ENCODE data around the gene AQP12B. TPM values are rescaled to one million over a fixed set of nuclear protein-coding genes. Genes with fewer than 3 reads are reported as not detected.

AQP12B gene
- total and polyA plus RNA-seq, 2 of the 8 experiments (the other 6 are each of a cell fraction or from before 2014, with no cell fraction given), result not detected

- Histone ChIP-seq H3K4ac (replicated peaks; ENCODE audit: insufficient read length, low read depth, low read length) (no peak overlapping the region), H3K18ac (ENCODE audit: extremely low read depth, low read length) (no peak overlapping the region), H3K4me1 (replicated peaks in 1 of 4; ENCODE audit: control insufficient read depth in 3 of 4, insufficient read depth in 4 of 4, low read length in 3 of 4) (no peaks in the 10 kb centered on the region; a peak in 1 of 7 replicates), H3K23me2 (ENCODE audit: low read depth, low read length) (no peaks in the 10 kb centered on the region), H3K4me3 (ENCODE audit: extremely low read depth in 1 of 4, insufficient read depth in 2 of 4, low read depth in 3 of 4, low read length in 4 of 4) (no peak overlapping the region), H4K5ac (ENCODE audit: insufficient read length, low read depth, low read length) (no peak overlapping the region), H3K79me2 (ENCODE audit: control insufficient read depth in 1 of 2, insufficient read depth in 2 of 2, low read length in 2 of 2) (no peaks in the 10 kb centered on the region), H4K8ac (ENCODE audit: extremely low read depth, insufficient read depth, low read length) (no peak overlapping the region), H3K9ac (replicated peaks in 1 of 4; ENCODE audit: extremely low read depth in 1 of 4, low read depth in 3 of 4, low read length in 3 of 4) (no peak overlapping the region), H2AFZ (ENCODE audit: low read length) (no peak overlapping the region), H3K36me3 (ENCODE audit: control insufficient read depth in 2 of 4, insufficient read depth in 4 of 4, low read length in 3 of 4) (peaks cover 22 to 72% (median 53%) of the 10 kb centered on the region in 4 experiments), H3K27me3 (replicated peaks in 1 of 4; ENCODE audit: control insufficient read depth in 3 of 4, extremely low read depth in 1 of 4, insufficient read depth in 3 of 4, low read length in 3 of 4) (no peaks in the 10 kb centered on the region), H3K56ac (replicated peaks; ENCODE audit: insufficient read length, low read depth, low read length) (no peak overlapping the region), H4K20me1 (replicated peaks in 1 of 2; ENCODE audit: control insufficient read depth in 1 of 2, insufficient read depth in 2 of 2, low read length in 2 of 2) (peaks cover 13 to 20% of the 10 kb centered on the region in 2 experiments), H2BK15ac (ENCODE audit: low read length) (no peak overlapping the region), H3K9me3 (ENCODE audit: insufficient read depth in 2 of 2, low read depth in 1 of 2, low read length in 1 of 2) (no peaks in the 10 kb centered on the region), H2AK5ac (ENCODE audit: low read depth, low read length) (no peak overlapping the region), H2BK20ac (ENCODE audit: low read length) (no peak overlapping the region), H2BK5ac (ENCODE audit: low read depth, low read length) (no peak overlapping the region), H3K14ac (ENCODE audit: insufficient read length) (no peak overlapping the region), H2BK12ac (ENCODE audit: low read depth, low read length) (no peak overlapping the region), H3K4me2 (ENCODE audit: insufficient read depth in 1 of 2, low read depth in 2 of 2, low read length in 2 of 2) (no peak overlapping the region), H4K91ac (replicated peaks; ENCODE audit: insufficient read length, low read length) (no peak overlapping the region), H3K23ac (ENCODE audit: insufficient read length) (no peak overlapping the region), H3K27ac (ENCODE audit: low read depth, low read length) (no peak overlapping the region), H2BK120ac (replicated peaks; ENCODE audit: low read depth, low read length) (no peak overlapping the region), H3K79me1 (ENCODE audit: low read depth, low read length) (peaks cover 2% of the 10 kb centered on the region)
- 94% methylated on average over 25 of the region's 25 CpGs; no CpG with 5 or more reads in 1 of the 2 experiments for WGBS, 2 experiments (ENCODE audit: extremely low coverage in 1 of 2, insufficient coverage in 1 of 2, insufficient read length in 1 of 2, insufficient replicate concordance in 2 of 2, low coverage in 1 of 2, low lambda C conversion rate in 2 of 2, missing lambda C conversion rate in 1 of 2)
- FAIRE-seq (no peak), DNase-seq (ENCODE audit: low read depth in 1 of 2, low spot score in 2 of 2) (no peak)
- TF ChIP-seq GABPA (IDR thresholded peaks at IDR 0.05; ENCODE audit: borderline replicate concordance, insufficient read depth, low read length) (no peak), SP4 (IDR thresholded peaks at IDR 0.05; ENCODE audit: low read length) (no peak), CEBPB (IDR thresholded peaks at IDR 0.05; ENCODE audit: low read depth, low read length) (no peak), BRCA1 (IDR thresholded peaks at IDR 0.05; ENCODE audit: low read depth, low read length) (no peak), HDAC6 (IDR thresholded peaks at IDR 0.05; ENCODE audit: low read depth, low read length) (no peak)
- CTCF ChIA-PET (ENCODE audit: partially characterized antibody), result interaction anchor here (0.6 to 1.1 kb wide), 2 partner anchors 17 to 46 kb away, joined by 3 to 4 read pairs; no protein-coding TSS in a partner anchor
- POLR2A ChIA-PET (ENCODE audit: partially characterized antibody), result interaction anchor here (0.8 to 3.5 kb wide), 8 partner anchors 8 to 65 kb away, joined by 3 to 15 read pairs (median 4); no protein-coding TSS in a partner anchor
Measured at GRCh38 chr2:240718896-240719490, 36.3 kb upstream of the AQP12B start.
